HG03060 (cell line): ENCODE measurements around the gene RACK1.

ENCODE experiments used
- ATAC-seq: cut with Tn5 transposase; IDR thresholded peaks from one replicate; pipeline ENCODE4 v1.9.1; 2021; ENCODE audit warnings: low read depth, moderate number of reproducible peaks; ENCODE audit not compliant: unreplicated experiment

The RACK1 gene

DNA sequence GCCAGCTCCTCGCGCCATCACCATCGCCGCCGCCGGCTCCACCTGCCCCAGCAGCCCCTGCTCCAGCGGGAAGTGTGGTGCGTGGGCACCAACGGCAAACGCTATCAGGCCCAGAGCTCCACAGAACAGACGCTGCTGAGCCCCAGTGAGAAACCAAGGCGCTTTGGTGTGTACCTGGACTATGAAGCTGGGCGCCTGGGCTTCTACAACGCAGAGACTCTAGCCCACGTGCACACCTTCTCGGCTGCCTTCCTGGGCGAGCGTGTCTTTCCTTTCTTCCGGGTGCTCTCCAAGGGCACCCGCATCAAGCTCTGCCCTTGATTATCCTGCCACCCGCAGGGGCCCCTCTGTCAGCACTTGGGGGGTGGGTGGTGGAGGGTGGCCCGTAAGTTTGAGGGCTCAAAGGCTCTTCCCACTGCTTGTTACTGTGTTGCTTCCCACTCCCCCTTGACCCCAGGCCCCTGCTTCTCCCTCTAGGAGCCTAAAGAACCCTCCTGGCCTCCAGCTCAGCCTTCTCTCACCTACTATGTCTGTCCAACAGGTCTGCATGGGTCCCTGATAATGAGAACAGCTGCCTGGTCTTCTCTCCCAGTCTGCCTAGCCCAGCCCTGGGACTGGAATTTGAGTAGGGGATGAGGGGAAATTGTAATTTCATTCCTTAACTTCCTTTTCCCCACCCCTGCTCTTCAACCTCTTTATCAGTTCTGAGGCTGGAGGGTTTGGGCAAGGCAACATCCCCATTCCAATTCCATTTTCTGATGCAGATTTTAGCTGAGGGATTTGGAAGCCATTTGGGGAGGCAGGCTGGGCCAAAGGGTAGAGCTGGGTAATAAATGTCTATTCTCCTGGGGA is 9.0 kb downstream of the RACK1 start:
- ATAC-seq: no peak

DNA sequence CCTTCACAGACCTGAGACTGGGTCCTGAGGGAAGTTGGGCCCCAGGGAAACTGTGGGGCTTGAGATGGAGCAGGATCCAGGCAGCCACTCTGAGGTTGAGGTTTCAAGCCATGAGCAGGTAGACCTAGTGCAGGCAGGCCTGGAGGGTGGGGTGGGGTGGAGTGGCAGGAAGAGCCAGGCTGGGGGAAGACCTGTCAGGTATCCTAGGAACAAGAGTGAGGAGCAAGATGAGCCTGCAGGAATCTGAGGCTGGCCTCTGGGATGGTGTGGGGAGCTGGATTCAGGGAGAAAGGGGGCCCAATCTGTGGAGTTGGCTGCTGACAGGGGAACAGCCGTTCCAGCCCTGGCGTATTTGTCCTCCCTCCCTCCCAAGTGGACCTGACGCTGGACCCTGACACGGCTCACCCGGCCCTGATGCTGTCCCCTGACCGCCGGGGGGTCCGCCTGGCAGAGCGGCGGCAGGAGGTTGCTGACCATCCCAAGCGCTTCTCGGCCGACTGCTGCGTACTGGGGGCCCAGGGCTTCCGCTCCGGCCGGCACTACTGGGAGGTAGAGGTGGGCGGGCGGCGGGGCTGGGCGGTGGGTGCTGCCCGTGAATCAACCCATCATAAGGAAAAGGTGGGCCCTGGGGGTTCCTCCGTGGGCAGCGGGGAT is 9.8 kb downstream of the RACK1 start:
- no peak for ATAC-seq

DNA sequence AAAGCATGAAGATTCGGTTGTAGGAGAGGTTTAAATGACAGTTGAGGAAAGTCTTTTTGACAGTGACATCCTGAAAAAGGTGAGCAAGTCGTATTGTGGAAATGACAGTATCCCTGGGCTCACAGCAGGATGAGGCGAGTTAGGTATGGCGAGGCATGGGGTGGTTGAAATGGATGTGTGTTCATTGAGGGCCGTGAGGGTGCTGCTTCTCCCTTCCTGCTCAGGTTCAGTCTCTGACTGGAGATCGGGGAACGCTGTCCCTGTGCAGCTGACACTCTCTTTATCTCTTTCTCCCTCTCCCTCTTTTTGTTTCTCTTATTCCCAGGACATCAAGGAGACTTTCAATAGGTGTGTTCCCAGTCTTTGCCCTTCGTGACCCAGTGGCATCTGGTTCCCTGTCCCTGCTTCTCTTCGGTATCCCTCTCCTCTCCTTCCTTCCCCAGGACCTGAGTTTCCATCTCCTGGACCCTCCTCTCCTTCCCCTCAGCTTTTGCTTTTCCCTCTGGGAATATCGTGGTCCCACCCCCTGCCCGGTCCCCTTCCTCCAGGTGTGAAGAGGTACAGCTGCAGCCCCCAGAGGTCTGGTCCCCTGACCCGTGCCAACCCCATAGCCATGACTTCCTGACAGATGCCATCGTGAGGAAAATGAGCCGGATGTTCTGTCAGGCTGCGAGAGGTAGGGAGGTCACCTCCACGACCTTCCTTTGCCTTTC is 10.5 kb downstream of the RACK1 start:
- no peak for ATAC-seq

DNA sequence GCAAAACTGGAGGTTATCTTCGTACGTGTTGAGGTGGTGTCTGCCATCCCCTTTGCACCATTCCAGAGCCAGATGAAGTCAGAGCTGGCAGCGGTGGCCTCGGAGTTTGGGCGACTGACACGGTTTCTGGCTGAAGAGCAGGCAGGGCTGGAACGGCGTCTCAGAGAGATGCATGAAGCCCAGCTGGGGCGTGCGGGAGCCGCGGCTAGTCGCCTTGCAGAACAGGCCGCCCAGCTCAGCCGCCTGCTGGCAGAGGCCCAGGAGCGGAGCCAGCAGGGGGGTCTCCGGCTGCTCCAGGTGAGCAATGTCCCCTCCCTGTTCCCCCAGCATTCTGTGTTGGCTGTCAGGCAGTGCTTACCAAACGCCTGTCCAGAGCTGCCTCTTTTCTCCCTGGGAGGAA is 11.1 kb downstream of the RACK1 start:
- no peak for ATAC-seq

DNA sequence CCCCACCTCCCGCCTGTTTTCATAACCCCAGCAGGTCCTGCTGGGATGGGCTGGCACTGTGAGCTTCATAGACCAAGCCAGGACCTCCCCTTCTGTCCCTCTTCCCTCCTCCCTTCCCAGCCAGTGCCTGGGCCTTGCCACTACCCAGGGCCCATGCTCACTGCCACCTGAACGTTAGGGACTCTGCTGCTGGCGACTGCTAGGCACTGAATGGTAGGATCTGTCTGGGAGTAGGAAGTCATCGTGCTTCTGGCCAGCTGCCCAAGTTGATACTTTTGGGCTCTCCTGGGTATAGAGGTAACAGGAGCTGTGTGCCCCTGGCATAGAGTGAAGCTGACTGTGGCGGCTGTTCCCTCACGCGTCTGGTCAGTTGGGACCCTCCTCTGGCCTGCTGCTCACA is 12.3 kb downstream of the RACK1 start:
- ATAC-seq: no peak

DNA sequence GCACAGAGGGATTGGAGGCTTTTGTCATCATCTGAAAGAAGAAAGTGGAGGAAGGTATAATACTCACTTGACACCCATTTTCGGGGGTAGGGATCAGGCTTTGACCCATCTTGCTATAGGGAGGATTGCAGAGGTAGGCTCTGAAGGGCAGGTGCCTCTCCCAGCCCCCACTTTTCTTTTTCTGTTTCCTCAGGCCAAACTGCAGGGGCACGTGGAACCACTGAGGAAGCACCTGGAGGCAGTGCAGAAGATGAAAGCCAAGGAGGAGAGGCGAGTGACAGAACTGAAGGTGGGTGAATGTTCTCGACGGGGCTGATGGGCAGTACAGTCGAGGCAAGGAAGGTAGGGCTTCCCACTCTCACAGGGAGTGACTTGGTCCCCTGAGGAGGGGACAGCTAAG is 13.2 kb downstream of the RACK1 start:
- no peak for ATAC-seq

DNA sequence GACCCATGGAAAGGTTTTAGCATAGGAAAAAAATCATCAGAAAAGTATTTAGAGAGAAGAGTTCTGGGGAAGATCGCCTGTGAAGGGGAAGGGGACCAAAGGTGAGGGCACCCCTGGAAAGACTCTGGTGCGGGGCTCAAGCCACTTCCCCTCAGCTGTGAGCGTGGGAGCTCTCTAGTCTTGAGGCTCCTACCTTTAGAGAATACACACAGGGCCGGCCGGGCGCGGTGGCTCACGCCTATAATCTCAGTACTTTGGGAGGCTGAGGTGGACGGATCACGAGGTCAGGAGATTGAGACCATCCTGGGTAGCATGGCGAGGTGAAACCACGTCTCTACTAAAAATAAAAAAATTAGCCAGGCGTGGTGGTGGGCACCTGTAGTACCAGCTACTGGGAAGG is 13.7 kb downstream of the RACK1 start:
- ATAC-seq: no peak

DNA sequence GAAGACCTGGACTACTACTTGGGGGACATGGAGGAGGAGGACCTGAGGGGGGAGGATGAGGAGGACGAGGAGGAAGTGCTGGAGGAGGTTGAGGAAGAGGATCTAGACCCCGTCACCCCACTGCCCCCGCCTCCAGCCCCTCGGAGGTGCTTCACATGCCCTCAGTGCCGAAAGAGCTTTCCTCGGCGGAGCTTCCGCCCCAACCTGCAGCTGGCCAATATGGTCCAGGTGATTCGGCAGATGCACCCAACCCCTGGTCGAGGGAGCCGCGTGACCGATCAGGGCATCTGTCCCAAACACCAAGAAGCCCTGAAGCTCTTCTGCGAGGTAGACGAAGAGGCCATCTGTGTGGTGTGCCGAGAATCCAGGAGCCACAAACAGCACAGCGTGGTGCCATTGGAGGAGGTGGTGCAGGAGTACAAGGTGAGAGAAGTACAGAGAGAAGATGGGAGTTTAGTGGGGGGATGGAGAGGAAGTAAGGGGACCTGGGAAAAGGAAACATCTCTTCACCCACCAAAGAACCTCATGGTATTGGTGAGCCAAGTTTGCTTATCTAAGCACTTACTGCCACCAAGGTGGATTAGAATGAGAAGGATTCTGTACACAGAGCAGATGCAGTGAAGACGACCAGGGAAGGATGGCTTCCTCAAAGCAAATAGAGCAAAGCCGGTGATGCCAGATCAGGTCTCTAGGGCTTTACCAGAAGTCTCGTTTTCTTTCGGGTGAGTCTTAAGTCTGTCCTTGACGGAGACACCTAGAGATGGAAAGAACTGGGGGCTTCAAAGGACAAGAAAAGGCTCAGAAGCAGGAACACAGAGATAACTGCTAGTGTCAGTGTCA is 19.1 kb downstream of the RACK1 start:
- ATAC-seq: no peak

DNA sequence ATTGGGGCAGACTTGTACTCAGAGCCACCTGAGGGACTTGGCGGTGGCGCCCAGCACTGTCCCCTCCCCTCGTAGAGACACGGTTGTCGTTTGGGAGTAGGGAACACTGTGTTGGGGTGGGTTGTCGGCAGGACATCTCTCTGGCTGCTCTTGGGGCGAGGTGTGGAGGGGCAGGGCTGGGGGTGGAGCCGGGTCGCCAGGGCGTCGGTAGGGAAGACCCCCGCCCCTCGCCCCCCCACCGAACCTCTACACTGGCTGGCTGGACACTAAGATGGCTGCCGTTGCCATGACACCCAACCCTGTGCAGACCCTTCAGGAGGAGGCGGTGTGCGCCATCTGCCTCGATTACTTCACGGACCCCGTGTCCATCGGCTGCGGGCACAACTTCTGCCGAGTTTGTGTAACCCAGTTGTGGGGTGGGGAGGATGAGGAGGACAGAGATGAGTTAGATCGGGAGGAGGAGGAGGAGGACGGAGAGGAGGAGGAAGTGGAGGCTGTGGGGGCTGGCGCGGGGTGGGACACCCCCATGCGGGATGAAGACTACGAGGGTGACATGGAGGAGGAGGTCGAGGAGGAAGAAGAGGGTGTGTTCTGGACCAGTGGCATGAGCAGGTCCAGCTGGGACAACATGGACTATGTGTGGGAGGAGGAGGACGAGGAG is 19.8 kb downstream of the RACK1 start:
- ATAC-seq: no peak

DNA sequence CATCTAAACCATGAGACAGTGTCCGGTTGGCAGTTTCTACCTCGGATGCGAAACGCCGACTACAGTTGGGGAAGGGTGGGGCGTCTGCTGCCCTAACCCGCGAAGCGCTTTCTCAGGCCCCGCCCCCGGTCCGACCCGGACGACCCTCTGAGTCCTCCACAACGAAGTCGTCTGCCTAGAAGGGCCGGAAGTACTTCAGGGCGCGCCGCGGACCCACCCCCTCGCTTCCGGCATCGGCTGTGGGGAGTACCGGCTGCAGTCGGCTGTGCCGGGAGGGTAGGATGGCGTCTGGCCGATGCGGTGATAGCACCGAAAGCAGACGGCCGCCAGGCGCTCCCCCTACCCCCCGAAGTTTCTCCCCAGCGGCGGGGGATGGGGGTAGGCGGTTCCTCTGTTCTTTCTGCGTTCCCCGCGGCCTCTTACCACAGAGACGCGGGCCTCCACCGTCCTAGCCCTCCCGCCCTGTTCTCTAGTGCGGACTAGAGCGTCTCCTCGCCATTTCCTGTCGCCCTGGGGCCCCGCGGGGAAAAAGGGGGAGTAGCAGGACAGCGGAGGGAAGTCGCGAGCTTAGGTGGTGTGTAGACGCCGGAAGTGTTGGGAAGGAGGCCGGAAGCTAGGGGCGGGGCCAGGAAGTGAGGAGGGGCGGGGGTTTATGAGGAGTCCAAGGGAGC is 20.5 kb downstream of the RACK1 start, which contains the start of gene TRIM41:
TSS of gene TRIM41 (plus strand) at position 224 of the 671 bp plus-strand sequence. CDS start 719 bp downstream, outside the sequence.
- peak; percentile 34 for ATAC-seq

DNA sequence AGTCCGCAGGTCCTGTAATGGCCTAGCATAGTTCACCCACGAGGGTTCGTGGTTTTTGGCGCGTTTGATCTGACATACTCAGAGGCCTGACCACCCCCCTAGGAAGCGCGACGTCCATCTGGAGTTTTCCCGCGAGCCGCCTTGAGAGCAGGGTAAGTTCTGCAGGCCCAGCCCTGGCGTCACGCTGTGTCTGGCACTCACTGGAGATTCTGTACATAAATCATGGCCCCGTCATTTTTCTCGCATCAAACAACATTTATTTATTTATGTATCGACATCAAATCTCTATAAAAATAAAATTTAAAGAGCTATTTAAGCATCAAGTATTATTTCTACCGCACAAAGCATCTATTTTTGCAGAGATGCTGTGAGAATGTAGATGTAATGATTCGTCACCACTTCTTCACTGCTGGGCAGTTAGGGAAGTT is 21.1 kb downstream of the RACK1 start:
- no peak for ATAC-seq

DNA sequence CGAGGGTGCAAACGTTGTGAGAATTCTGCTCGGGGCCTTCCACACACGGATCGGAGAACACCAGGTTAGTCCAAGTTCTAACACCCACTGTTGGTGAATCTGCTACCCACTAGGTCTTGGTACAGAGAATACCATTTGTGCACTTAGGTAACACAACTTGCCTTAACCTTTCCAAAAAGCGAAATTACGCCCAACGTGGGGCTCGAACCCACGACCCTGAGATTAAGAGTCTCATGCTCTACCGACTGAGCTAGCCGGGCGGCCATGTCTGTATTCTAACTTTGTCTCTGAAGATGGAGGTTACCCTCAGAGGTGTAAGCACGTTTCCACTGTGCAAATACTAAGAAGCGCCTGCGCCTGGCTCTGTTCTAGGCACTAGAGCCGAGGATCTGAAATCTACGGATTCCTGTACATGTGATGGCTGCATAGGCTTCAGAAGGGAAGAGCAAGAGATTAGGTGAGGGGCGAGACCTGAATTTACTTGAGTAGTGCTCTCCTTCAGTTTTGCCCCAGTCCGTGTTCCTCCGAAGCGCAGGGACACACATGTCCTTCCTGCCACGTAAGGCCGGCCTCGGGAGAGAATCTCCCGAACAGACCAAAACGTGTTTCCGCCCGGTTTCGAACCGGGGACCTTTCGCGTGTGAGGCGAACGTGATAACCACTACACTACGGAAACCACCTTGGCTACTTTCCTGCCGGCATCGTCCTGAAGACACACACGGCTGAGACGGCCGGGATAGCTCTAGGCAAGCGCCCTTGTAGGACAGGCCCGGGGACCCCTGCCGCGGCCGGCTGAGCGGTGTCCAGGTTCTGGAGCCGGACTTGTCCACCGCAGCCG is 21.7 kb downstream of the RACK1 start:
- peak; percentile 22 for ATAC-seq

DNA sequence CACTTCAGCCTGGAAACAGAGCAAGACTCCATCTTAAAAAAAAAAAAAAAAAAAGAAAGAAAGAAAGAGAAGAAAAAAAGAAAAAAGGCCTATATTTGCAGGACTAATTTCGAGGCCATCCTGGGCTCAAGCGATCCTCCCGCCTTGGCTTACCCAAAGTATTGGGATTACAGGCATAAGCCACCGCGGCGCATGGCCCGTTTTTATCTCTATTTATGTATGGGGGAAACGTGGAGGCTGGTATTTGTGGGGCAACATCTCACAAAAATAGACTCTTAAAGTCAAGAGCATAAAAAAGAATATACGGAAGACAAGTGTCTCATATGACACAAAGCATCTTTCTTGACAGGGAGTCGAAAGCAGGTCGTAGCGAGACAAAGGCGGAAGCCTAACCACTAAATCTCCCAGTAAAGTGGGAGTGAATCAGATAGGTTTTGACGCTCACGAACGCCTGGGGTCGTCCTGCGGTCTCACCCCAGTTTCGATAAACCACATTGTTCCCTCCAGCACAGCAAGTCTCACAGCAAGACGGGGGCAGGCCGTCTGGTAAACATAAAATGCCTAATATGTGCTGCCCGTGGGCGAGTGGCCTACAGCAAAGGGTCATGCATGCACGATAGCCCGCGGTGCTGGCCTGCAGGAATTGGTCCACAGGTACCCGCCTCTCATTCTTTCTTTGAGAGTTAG is 22.5 kb downstream of the RACK1 start:
- ATAC-seq: no peak

DNA sequence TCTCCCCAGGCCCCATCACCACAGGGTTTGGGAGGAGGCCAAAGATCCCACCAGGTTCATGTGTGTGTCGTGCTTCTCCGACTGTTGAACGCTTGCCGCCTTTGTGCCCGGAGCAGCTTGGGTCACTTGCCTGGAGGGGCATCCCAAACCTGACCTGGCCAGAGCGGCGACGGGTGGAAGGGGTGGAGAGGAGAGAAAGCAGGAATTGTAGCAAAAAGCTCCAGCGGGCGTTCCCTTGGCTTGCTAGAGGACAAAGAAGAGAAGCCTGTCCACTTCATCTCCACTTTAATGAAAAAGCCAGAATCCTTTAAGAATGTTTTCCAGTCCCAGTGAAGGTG is 23.6 kb downstream of the RACK1 start:
- no peak for ATAC-seq

DNA sequence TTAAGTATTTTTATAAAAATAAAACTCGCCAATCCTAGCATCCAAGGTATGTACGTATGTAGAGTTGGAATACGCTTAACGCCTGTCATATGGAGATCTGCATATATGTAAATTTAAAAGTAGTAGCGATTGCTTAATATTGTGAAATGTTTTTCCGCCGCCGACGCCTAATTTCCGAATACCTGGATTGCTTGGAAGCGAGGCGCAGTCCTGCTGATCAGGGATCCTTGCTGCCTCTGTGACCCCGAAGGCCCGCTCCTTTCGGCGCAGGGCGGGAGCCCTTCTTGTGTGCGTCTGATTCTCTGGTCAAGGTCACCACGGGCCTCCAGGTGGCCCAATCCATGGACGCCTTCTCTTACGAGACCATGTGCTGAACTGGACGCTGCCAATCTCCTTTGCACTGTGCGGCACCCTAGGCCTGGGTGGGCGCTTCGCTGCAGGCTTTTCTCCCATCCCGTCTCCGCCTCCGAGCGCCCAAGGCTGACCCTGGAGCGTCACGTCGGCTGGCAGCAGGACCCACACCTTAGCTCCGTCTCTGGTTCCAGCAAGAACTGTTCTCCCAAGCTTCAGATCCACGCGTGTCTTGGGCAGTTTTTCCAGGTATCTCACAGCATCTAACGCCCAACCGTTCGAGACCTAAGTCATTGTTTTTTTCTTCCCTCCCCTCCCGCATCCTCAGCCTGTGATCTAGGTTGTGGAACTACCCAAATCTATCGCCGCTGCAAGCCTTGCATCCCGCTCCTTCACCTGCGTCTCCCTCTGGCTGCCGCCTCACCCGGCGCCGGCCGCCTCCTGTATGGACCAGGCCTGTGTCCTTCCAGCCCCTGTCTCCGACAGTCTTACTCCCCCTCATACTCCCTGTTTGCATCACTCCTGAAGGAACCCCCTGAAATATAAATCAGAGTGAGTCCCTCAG is 24.2 kb downstream of the RACK1 start:
- no peak for ATAC-seq

DNA sequence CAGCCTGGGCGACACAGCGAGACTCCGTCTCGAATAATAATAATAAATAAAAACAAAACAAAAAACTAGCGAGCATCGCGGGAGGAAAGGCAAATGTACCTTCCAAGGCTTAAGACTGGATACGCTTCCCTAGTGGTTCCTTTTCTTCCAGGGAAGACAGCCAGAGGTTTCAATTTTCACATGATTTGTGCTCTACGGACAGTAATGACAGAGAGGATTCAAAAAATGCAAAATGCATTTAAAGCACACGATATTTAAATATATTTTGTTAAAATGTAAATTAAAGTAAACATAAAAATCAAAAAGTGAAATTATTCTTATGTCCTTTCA is 24.9 kb downstream of the RACK1 start:
- ATAC-seq: no peak

DNA sequence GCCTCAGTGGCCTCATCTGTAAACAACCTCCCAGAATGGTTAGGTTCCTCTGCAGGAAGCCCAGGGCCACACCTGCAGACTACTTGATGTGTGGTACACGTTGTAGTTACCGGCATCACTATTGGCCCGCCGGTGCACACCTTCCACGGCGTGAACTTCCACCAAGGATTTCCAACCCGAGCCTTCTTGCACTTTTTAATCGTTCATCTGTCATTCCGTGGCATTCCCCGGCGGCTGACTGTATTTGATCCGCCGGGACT is 26.0 kb downstream of the RACK1 start:
- peak; percentile 0 for ATAC-seq
